Stimulated activated memory B cell treated with anti-CD40 and anti-IgM and Interleukin-4, amounts not matched to agents 10 μg/mL and 1 μg/mL and 100 μg/mL, for 72 hours (primary cell): Measurements from ENCODE around the gene CCDC70.

Experiments used
- ATAC-seq: fragments of 150-1000 bp; cut with Tn5 transposase; 2 replicates; pipeline ENCODE4 v1.10.0; 2021
- H3K27ac Mint-ChIP-seq: one replicate; pipeline ENCODE4 v1.8.0; 2022; ENCODE audit warnings: mild to moderate bottlenecking, mixed read lengths
- H3K27me3 Mint-ChIP-seq: one replicate; pipeline ENCODE4 v1.8.0; 2022; ENCODE audit warnings: mixed read lengths
- H3K36me3 Mint-ChIP-seq: one replicate; pipeline ENCODE4 v1.8.0; 2022; ENCODE audit warnings: mixed read lengths
- H3K4me1 Mint-ChIP-seq: one replicate; pipeline ENCODE4 v1.8.0; 2022; ENCODE audit warnings: mixed read lengths
- H3K4me3 Mint-ChIP-seq: one replicate; pipeline ENCODE4 v1.8.0; 2022; ENCODE audit warnings: mild to moderate bottlenecking, moderate library complexity, mixed read lengths
- H3K9me3 Mint-ChIP-seq: one replicate; pipeline ENCODE4 v1.8.0; 2022; ENCODE audit warnings: mixed read lengths

Gene CCDC70

DNA sequence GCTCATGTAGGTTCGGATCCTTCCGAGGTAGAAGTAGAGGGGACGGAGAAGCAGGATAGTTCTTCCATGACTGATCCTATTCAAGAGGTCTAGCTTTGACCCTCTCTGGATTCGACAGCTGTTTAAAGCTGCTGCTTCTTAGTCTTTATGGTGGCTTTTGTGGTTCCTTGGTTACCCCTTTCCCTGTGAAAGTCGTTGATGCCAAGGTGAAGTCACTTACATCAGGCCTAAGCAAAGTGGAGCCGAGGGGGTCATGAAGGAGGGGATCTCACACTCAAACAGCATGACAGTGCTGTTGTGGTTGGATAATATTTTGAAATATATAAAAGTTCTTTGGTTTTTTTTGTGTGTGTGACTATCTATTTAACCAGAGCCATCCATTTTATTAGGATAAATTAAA is 8.1 kb downstream of the CCDC70 start:
- H3K9me3 Mint-ChIP-seq, result no peaks in the 10 kb centered on the region
- H3K4me1 Mint-ChIP-seq, result no peaks in the 10 kb centered on the region
- H3K4me3 Mint-ChIP-seq, result no peak overlapping the region
- no peak for ATAC-seq
- H3K27me3 Mint-ChIP-seq, result peaks cover 22% of the 10 kb centered on the region
- H3K27ac Mint-ChIP-seq, result no peak overlapping the region
- H3K36me3 Mint-ChIP-seq, result no peaks in the 10 kb centered on the region

DNA sequence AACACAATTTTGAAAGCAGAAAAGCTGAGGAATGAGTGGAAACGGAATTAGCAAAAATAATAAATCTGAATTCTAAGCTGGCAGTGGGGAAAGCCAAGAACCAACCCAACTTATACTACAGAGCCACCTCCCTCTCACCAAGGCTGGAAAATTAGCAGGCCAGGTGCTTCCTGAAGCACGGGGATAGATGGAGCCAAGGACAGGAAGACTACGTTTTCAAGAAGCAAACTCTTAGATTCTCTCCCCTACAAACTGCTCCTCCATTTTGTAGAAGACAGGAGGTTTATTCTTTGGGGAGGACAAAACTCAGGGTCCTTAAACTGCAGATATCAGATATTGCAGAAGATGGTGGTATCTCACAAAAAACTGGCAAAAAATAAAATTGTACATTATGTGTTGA is 8.8 kb downstream of the CCDC70 start:
- Mint-ChIP-seq H3K4me1 (no peaks in the 10 kb centered on the region), H3K36me3 (no peaks in the 10 kb centered on the region), H3K4me3 (no peak overlapping the region), H3K27me3 (peaks cover 17% of the 10 kb centered on the region), H3K27ac (no peak overlapping the region), H3K9me3 (no peaks in the 10 kb centered on the region)
- no peak for ATAC-seq

DNA sequence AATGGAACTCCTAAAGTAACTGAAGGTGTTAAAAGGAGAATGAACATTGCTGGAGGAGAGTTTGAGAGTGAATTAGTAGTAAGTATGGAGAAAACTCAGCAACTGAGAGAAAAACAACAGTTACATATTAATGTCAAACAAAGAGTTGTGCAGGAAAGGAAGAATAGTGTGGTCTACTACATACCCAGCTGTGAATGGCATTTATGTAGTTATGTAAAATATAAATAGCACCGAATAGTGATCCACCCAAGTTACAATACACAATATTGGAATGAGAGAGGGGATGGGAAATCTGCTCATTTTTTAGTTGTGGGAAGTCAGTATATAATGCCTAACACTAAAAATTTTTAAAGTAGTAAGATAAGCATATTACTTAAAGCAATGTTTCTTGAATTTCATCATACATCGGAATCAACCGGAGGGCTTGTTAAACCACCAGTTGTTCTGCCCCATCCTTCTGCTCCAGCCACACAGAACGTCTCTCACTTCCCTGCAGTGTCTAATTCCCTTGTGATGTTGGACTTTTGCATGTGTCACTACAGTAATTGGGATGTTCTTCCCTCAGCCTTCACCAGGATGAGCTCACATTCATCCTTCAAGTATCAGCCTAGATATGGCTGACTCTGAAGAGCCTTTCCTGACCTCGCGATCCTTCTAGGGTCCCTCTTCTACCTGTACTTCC is 11.5 kb downstream of the CCDC70 start:
- no peaks in the 10 kb centered on the region for H3K36me3 Mint-ChIP-seq
- no peaks in the 10 kb centered on the region for H3K9me3 Mint-ChIP-seq
- no peaks in the 10 kb centered on the region for H3K4me1 Mint-ChIP-seq
- H3K4me3 Mint-ChIP-seq, result no peak overlapping the region
- H3K27ac Mint-ChIP-seq, result no peak overlapping the region
- ATAC-seq, result no peak
- H3K27me3 Mint-ChIP-seq, result peaks cover 14% of the 10 kb centered on the region

DNA sequence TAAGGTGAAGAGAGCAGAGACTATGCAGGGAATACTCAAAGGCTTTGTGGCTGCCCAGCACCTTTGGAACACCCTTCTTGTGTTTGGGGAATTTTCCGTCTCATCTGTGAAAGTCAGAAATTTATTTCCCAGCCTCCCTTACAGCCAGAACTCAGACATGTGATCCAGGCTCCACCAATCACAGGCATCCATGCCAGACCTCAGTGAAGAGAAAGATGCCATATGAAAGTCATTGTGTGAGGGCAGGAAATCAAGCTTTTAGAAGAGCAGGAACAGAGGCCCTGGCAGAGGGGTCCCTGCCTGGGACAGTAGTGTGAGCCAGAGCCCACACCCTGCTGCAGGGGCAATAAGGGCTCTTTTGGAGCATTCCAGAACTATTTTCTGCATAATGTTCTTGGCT is 12.1 kb downstream of the CCDC70 start:
- Mint-ChIP-seq H3K4me1 (no peaks in the 10 kb centered on the region), H3K27me3 (peaks cover 14% of the 10 kb centered on the region), H3K27ac (no peak overlapping the region), H3K9me3 (no peaks in the 10 kb centered on the region), H3K4me3 (no peak overlapping the region), H3K36me3 (no peaks in the 10 kb centered on the region)
- ATAC-seq, result no peak

DNA sequence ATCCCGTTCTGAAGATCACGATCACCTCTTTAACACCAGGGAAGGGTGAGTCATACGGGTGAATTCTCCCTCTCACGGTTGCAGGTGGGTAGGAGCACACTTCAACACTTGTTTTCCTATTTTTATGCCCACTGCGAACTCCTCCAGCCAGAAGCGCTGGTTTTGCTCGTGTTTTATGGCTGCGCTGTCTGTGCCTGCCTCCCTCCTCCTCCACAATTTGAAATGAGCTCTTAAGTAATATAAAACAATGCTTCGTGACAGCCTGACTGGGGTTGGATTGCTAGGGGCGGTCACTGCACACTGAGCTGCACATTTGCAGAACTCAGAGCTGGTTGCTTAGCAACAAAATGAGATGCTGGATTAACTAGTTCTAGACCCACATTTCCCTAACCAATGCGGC is 12.9 kb downstream of the CCDC70 start:
- Mint-ChIP-seq H3K36me3 (no peaks in the 10 kb centered on the region), H3K27ac (no peak overlapping the region), H3K9me3 (no peaks in the 10 kb centered on the region), H3K4me3 (no peak overlapping the region), H3K4me1 (no peaks in the 10 kb centered on the region), H3K27me3 (peaks cover 14% of the 10 kb centered on the region)
- no peak for ATAC-seq

DNA sequence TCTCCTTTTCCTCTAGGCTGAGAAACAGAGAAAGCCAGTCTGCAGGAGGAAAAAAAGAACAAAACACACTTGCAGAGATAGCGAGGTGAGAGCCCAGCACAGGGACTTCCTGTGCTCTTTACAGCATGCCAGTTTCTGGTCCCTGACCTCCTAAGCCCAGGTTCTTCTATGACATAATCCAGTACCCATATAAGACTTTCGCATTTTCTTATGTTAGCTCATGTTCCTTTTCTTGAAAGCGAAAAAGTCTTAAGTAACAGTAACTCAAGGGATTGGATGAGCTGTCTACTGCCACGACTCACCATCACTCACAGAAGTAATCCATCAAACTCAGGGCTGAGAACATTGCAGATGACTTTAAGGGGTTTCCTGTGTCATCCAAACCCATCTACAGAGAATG is 17.4 kb downstream of the CCDC70 start:
- peaks cover 18% of the 10 kb centered on the region for H3K9me3 Mint-ChIP-seq
- no peaks in the 10 kb centered on the region for H3K36me3 Mint-ChIP-seq
- H3K27ac Mint-ChIP-seq, result no peak overlapping the region
- H3K4me3 Mint-ChIP-seq, result no peak overlapping the region
- peaks cover 26% of the 10 kb centered on the region for H3K27me3 Mint-ChIP-seq
- H3K4me1 Mint-ChIP-seq, result no peaks in the 10 kb centered on the region
- no peak for ATAC-seq

DNA sequence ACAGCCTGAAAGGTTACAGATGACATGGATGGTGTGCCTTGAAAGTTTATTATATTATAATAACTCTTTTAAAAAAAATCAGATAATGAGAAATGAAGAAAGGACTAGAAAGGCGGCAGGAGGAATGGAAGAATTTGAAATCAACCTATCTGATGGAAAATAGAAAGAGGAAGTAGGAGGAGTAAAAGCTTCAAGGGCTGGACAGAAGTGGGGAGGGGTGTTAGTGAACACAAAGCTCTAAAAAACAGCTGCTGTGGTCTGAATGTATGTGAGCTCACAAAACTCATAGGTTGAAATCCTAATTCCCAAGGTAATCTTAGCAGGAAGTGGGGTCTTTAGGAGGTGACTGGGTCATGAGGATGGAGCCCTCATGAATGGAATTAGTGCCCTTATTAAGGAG is 19.5 kb downstream of the CCDC70 start:
- H3K9me3 Mint-ChIP-seq, result peaks cover 18% of the 10 kb centered on the region
- no peak overlapping the region for H3K4me3 Mint-ChIP-seq
- no peaks in the 10 kb centered on the region for H3K36me3 Mint-ChIP-seq
- ATAC-seq, result no peak
- peaks cover 31% of the 10 kb centered on the region for H3K27me3 Mint-ChIP-seq
- H3K27ac Mint-ChIP-seq, result no peak overlapping the region
- H3K4me1 Mint-ChIP-seq, result no peaks in the 10 kb centered on the region

DNA sequence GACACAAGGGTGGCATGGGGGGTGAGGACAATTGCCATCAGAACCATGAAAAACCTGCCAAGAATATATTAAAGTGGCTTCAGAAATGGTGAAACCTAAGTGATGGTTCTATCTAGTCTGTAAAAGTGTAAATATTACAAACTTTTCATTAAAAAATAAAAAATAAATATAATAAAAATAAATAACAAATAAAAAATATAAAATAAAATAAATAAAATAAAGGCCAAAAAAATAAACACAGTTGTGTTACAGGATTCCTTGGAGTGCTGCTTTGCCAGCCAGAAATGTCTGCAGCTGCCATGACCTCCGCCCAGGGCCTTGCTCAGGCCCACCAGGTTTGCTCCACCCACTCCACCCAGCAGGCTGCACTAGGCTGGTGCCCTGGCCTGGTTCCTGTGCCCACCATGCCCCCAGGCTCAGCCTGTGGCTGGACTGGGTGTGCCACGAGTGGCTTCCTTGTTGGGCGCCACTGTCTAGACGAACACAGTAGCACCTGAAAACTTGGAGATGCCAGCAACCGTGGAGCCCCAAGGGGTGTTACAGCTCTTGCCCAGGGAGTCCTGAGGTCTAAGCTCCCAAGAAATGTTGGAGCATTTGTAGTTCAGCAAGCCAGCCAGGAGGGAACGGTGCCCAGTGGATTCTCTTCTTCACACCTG is 20.9 kb downstream of the CCDC70 start:
- Mint-ChIP-seq H3K9me3 (peaks cover 18% of the 10 kb centered on the region), H3K4me3 (no peak overlapping the region), H3K27me3 (peaks cover 25% of the 10 kb centered on the region), H3K4me1 (no peaks in the 10 kb centered on the region), H3K27ac (no peak overlapping the region), H3K36me3 (no peaks in the 10 kb centered on the region)
- no peak for ATAC-seq

DNA sequence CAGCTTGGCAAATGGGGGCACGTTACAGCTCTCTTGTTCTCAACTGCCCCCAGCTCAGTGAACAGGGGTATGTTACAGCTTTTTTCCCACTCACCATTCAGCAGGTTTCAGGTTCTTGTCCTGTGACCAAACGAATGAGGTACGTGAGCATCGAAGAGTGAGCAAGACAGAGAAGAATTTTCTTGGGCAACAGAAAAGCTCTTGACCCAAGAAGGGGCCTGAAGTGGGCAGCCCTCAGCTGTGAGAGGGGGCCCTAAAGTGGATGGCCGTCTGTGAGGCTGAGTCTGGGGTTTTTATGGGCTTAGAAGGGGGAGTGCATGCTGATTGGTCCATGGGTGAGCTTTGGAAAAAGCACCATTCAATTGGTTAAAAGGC is 21.4 kb downstream of the CCDC70 start:
- Mint-ChIP-seq H3K27me3 (peaks cover 25% of the 10 kb centered on the region), H3K27ac (no peak overlapping the region), H3K4me3 (no peak overlapping the region), H3K36me3 (no peaks in the 10 kb centered on the region), H3K9me3 (peaks cover 18% of the 10 kb centered on the region), H3K4me1 (no peaks in the 10 kb centered on the region)
- ATAC-seq, result no peak

DNA sequence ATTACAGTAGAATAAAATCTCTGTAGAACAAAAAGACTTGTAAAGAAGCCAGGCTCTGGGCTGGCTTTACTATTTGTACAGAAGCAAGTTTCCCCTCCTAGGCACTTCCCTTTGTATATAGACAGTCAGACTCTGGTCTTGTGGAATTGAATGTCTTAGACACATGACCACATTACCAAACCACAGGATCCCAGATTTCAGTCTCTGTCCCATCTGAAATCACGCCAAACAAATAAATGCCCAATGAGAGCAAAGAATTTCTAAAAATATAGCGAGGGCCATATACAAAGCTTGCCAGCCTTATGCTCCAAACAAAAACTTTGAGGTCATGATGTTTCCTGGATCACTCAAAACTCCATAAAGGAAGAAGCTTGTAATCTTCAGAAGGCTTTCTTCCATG is 23.9 kb downstream of the CCDC70 start:
- H3K27ac Mint-ChIP-seq, result no peak overlapping the region
- peaks cover 18% of the 10 kb centered on the region for H3K9me3 Mint-ChIP-seq
- H3K36me3 Mint-ChIP-seq, result no peaks in the 10 kb centered on the region
- no peaks in the 10 kb centered on the region for H3K4me1 Mint-ChIP-seq
- H3K27me3 Mint-ChIP-seq, result peaks cover 40% of the 10 kb centered on the region
- no peak for ATAC-seq
- H3K4me3 Mint-ChIP-seq, result no peak overlapping the region

DNA sequence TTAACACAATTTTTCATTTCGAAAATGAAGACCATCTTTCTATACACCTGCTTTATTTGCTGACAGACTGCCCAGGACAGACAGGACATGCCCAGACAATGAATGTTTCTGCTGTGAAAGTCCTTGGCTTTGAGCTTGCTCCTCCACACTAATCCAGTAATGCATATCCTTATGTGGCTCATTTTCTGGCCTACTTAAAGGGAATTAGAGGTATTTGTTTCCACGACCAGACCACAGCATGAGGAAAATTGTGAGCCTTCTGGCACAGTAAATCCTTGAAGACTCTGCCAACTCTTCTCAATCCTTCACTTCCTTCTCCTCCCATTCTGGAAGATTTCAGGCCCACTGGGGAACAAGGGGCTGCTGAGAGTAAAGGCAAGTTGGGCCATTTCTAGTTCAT is 25.7 kb downstream of the CCDC70 start:
- no peaks in the 10 kb centered on the region for H3K4me1 Mint-ChIP-seq
- ATAC-seq, result no peak
- H3K4me3 Mint-ChIP-seq, result no peak overlapping the region
- no peak overlapping the region for H3K27ac Mint-ChIP-seq
- H3K27me3 Mint-ChIP-seq, result peaks cover 57% of the 10 kb centered on the region
- H3K9me3 Mint-ChIP-seq, result peaks cover 8% of the 10 kb centered on the region
- H3K36me3 Mint-ChIP-seq, result no peaks in the 10 kb centered on the region

DNA sequence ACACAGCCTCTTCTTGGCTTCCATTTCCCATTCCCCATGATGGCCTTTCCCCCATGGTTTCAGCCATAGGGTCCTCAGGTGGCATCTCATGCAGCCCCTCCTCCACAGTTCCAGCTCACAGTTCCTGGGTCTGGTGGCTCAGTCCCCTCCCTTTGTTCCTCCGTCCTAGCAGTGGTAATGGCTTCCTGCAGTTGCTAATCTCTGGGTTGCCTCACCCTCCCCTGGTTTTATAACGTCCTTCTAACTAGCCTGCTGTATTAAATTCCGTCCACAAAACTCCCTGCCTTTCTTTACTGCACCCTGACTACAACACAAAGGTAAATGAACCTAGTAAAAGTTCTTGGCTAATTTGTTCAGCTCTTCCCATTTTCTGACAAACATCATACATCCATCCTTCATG is 30.9 kb downstream of the CCDC70 start:
- Mint-ChIP-seq H3K36me3 (no peaks in the 10 kb centered on the region), H3K4me3 (no peak overlapping the region), H3K4me1 (no peaks in the 10 kb centered on the region), H3K27me3 (peaks cover 64% of the 10 kb centered on the region), H3K9me3 (no peaks in the 10 kb centered on the region), H3K27ac (no peak overlapping the region)
- no peak for ATAC-seq

DNA sequence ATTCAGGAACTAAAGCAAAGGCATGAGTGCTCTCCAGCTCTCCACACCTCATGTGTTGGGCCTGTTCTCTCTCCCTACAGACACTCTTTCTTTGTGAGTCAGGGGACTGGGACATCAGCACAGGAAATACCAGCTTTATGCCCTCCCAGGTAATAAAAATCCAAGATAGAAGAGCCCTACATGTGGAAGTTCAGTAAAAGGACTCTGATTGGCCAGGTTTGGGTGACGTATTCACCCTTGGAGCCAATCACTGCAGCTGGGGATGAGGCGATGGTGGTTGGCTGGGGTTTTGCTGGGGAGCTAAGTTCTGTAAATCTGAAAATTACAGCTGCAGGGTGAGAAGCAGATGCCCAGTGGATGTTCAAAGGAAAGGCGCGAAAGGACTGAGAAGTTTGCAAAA is 32.5 kb downstream of the CCDC70 start:
- Mint-ChIP-seq H3K36me3 (no peaks in the 10 kb centered on the region), H3K4me3 (no peak overlapping the region), H3K27me3 (peaks cover 63% of the 10 kb centered on the region), H3K9me3 (no peaks in the 10 kb centered on the region), H3K4me1 (no peaks in the 10 kb centered on the region), H3K27ac (no peak overlapping the region)
- no peak for ATAC-seq

DNA sequence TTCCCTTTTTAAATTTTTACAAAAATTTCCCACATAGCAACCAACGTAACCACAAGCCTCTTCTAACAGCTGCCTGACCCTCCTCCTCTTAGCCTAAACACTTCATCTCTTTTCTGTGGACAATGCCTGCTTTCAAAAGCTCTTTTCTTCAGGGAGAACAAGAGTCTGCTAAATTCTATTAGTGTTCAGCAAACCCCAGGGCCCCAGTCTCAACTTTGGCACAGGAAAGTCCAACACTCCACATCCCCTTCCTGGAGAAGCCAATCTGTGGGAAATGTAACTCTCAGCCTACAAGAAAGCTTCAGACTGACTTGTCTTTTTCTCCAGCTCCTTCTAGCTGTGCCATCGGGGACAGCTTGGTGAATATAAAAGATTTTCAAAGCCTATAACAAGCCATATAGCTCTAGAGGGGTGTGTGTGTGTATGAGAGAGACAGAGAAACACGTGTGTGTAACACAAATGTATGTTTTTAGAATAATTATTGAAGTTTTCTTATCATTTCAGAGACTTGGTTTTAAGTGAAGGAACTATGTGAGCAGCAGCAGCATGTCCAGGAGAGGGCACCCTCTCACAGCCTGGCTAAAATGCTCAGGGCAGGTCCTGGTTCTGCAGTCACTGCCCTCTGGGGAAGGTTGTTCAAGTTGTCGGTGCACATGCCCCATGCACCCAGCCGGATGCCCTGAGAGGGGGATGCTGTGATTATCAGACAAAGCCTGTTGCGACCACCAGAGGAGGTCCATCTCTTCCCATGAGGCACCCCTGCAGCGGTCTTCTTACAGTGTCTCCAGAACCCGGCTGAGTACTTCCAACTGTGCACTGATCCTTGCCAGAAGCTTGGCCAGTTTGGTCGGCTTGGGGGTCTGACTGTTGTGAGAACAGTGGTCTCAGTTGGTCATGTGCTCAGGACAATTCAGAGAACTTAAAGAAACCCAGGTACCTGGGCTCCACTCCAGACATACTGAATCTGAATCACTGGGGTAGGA is 34.4 kb downstream of the CCDC70 start:
- Mint-ChIP-seq H3K27me3 (peaks cover 45% of the 10 kb centered on the region), H3K4me1 (no peaks in the 10 kb centered on the region), H3K9me3 (no peaks in the 10 kb centered on the region), H3K4me3 (no peak overlapping the region), H3K36me3 (no peaks in the 10 kb centered on the region), H3K27ac (no peak overlapping the region)
- ATAC-seq, result peak; percentile 76

DNA sequence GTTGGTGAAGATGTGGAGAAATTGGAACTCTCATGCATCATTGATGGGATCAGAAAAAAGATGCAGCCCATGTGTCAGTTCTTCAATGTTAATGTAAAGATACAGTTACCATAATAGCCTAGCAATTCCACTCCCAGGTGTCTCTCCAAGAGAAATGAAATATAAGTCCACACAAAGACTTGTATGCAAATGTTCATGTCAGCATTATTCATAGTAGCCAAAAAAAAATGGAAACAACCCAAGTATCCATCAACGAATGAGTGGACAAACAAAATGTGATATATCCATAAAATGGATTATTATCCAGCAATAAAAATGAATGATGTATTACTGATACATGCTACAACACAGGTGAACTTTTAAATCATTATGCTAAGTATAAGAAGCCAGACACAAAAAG is 38.7 kb downstream of the CCDC70 start:
- Mint-ChIP-seq H3K4me1 (no peaks in the 10 kb centered on the region), H3K4me3 (no peak overlapping the region), H3K9me3 (no peaks in the 10 kb centered on the region), H3K27ac (no peak overlapping the region), H3K27me3 (peaks cover 17% of the 10 kb centered on the region), H3K36me3 (no peaks in the 10 kb centered on the region)
- no peak for ATAC-seq
